ENCODE measurements around the gene LIMS3.
"Not testable (repeated sequence)": the region's sequence is repeated elsewhere in the genome, so short reads cannot be mapped to it uniquely, and the experiment has no call there.

The LIMS3 gene

DNA sequence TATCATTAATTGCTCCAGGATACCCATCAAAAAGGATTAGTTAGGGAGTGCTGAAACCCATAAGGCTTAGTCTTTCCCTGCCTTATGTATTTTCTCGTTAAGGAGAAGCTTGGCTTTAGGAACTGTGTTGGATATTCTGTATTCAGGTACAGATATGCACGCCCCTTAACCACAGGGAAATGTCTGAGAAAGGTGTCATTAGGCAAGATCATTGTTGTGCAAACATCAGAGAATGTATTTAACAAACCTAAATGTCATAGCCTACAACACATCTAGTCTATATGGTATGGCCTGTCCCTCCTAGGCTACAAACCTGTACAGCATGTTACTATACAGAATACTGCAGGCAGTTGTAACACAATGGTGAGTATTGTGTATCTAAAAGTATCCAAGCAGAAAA is 10.1 kb downstream of the LIMS3 start:
- not testable (repeated sequence) for H3K27me3 Mint-ChIP-seq; H3K4me1 Mint-ChIP-seq (ENCODE audit: low read depth in 2 of 2); H3K27ac Mint-ChIP-seq; DNase-seq; ATAC-seq (replicated peaks); H3K4me3 Mint-ChIP-seq; H3K9me3 Mint-ChIP-seq; H3K36me3 Mint-ChIP-seq (ENCODE audit: insufficient read depth)

DNA sequence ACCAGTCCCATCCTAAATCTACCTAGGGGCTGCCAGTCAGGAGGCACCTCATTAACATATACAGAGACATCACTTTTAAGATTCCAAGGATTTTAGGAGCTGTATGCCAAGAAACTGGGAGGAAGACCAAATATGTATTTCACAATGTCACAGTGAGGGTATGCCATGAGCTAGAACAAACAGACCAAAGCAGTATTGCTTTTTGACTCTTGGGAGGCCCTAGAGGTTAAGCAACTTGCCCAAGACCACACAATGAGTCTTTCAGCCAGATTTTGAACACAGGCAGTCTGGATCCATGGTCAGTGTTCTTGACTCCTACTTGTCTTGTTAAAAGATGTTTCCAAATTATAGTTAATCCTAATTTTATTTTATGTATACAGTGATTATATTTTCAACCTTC is 12.3 kb downstream of the LIMS3 start:
- H3K4me3 Mint-ChIP-seq; H3K27ac Mint-ChIP-seq; DNase-seq; H3K36me3 Mint-ChIP-seq (ENCODE audit: insufficient read depth); ATAC-seq (replicated peaks); H3K9me3 Mint-ChIP-seq; H3K4me1 Mint-ChIP-seq (ENCODE audit: low read depth in 2 of 2); H3K27me3 Mint-ChIP-seq: not testable (repeated sequence)

DNA sequence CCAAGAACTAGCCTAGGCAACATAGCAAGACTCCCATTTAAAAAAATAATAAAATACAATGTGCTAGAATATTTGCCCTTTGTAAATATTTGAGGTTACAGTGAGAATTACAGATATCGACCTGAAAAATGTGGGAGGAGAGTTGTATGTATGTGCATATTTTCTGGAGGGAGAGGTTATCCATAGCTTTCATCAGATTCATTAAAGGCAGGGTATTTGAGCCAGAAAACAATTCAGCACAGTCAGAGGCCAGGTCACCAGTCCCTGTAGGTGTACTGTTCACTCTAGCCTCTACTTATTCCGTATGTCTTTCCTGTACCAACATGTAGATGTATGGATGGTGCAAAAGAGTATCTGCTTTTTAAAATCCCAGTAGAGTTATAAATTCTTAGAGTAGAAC is 15.4 kb downstream of the LIMS3 start:
- ATAC-seq (replicated peaks); H3K36me3 Mint-ChIP-seq (ENCODE audit: insufficient read depth); DNase-seq: not testable (repeated sequence)

DNA sequence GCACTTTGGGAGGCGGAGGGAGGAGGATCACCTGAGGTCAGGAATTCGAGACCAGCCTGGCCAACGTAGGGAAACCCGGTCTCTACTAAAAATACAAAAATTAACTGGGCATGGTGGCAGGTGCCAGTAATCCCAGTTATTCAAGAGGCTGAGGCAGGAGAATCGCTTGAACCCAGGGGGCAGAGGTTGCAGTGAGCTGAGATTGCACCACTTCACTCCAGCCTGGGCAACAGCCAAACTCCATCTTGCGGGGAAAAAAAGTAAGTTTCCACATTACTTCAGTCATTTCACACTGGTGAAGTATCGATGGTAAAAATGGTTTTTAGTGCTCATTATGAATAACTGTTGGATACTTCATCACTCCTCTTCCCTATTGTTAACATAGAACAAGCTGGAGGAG is 16.1 kb downstream of the LIMS3 start:
- not testable (repeated sequence) for H3K9me3 Mint-ChIP-seq; H3K4me3 Mint-ChIP-seq; H3K27ac Mint-ChIP-seq; H3K36me3 Mint-ChIP-seq (ENCODE audit: insufficient read depth); DNase-seq; H3K4me1 Mint-ChIP-seq (ENCODE audit: low read depth in 2 of 2); ATAC-seq (replicated peaks); H3K27me3 Mint-ChIP-seq

More for the DNA sequence above, 15.4 kb downstream of the LIMS3 start:
- H3K27me3 Mint-ChIP-seq; H3K4me3 Mint-ChIP-seq; H3K4me1 Mint-ChIP-seq (ENCODE audit: low read depth in 2 of 2); H3K27ac Mint-ChIP-seq; H3K9me3 Mint-ChIP-seq: not testable (repeated sequence)

DNA sequence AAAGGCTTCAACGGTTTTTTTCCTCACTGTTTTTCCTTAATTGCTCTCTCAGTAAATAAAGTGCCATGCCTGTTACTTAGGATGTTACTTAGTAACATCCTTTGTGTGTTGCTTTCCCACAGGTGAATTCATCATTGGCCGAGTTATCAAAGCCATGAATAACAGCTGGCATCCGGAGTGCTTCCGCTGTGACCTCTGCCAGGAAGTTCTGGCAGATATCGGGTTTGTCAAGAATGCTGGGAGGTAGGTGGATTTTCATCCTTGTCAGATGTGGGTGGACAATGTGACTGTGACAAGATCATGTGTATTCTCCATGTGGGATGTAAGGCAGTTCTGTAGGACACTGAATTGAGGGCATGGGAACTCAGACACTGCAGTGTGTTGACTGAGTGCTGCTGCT is 17.3 kb downstream of the LIMS3 start:
- H3K27ac Mint-ChIP-seq; H3K9me3 Mint-ChIP-seq; H3K4me3 Mint-ChIP-seq; H3K27me3 Mint-ChIP-seq; H3K4me1 Mint-ChIP-seq (ENCODE audit: low read depth in 2 of 2); DNase-seq; H3K36me3 Mint-ChIP-seq (ENCODE audit: insufficient read depth); ATAC-seq (replicated peaks): not testable (repeated sequence)

DNA sequence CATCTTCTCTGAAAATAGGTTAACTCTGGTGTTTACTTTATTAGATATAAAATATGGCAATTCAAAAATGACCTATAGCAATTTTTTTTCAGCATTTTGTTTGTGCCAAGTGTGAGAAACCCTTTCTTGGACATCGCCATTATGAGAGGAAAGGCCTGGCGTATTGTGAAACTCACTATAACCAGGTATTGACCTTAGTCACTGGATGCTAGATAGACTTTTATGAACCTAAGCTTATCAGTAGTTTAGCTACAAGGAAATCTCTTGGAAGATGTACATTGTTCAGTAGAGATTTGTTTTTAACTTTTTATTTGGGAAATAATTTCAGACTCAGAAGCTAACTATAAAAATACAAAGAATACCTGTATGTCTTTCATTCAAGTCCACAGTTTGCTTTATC is 21.7 kb downstream of the LIMS3 start:
- H3K9me3 Mint-ChIP-seq; H3K36me3 Mint-ChIP-seq (ENCODE audit: insufficient read depth); DNase-seq; H3K4me3 Mint-ChIP-seq; H3K27me3 Mint-ChIP-seq; ATAC-seq (replicated peaks); H3K27ac Mint-ChIP-seq; H3K4me1 Mint-ChIP-seq (ENCODE audit: low read depth in 2 of 2): not testable (repeated sequence)

DNA sequence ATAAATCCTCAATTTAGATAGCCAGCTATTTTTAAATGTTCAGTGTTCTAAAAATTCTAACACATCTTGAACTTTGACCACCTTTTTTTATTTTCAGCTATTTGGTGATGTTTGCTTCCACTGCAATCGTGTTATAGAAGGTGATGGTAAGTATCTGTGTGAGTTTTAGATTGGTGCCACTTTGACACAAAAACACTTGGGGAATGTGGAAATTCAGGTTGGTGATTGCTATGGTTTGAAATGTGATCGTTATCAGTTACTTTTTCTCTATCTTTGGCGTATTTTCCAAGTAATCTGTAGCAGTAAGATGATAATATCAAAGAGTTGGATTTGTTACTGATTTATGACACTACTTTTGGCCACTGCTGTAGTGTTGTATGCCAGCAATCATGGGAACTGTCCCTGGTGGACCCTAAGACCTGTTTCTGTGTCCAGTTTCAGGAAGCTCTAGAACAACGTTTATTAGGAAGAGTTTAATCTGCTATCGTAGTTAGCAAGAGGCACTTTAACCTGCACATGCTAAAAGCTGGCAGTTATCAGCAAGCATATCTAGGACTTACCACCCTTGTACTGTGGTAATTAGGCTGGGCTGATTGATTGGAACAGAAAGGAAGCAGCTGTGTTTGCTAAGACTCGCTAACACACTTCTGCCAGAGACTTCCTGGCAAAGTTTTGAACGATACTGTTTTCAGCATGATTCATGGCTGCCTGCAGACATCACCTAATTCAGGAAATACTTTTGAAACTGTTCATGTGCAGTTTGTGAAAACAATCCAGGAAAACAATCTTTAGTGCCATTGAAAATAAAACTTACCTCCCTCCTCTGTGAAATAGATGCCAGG is 23.3 kb downstream of the LIMS3 start:
- not testable (repeated sequence) for H3K4me1 Mint-ChIP-seq (ENCODE audit: low read depth in 2 of 2); H3K9me3 Mint-ChIP-seq; H3K27me3 Mint-ChIP-seq; H3K4me3 Mint-ChIP-seq; H3K27ac Mint-ChIP-seq; DNase-seq; ATAC-seq (replicated peaks); H3K36me3 Mint-ChIP-seq (ENCODE audit: insufficient read depth)

DNA sequence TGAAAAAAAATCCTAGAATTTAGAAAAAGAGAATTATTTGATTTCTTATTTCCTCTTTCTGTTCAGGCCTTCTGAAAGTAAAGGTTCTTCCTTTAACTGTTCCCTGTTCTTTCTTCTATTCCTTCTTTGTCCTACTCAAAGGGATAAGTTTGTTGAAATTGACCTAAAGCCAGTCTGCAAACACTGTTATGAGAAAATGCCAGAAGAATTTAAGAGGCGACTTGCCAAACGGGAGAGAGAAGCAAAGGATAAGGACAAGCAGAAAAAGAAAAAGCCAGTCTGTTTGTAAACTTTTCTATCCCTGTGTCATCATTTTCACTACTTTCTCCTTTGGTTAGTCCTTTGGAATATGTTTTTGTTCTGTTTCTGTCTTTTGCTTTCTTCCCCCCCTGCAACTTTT is 26.0 kb downstream of the LIMS3 start:
- not testable (repeated sequence) for DNase-seq; H3K27me3 Mint-ChIP-seq; H3K4me1 Mint-ChIP-seq (ENCODE audit: low read depth in 2 of 2); H3K36me3 Mint-ChIP-seq (ENCODE audit: insufficient read depth); H3K9me3 Mint-ChIP-seq; H3K27ac Mint-ChIP-seq; H3K4me3 Mint-ChIP-seq; ATAC-seq (replicated peaks)

DNA sequence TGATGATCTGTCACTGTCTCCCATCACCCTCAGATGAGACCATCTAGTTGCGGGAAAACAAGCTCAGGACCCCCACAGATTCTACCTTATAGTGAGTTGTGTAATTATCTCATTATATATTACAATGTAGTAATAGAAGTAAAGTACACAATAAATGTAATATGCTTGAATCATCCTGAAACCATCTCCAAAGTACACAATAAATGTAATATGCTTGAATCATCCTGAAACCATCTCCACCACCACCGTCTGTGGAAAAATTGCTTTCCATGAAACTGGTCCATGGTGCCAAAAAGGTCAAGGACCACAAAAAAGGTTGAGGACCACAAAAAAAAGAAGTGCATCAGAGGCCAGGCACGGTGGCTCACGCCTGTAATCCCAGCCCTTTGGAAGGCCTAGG is 29.3 kb downstream of the LIMS3 start:
- not testable (repeated sequence) for H3K9me3 Mint-ChIP-seq; H3K36me3 Mint-ChIP-seq (ENCODE audit: insufficient read depth); H3K4me1 Mint-ChIP-seq (ENCODE audit: low read depth in 2 of 2); H3K27ac Mint-ChIP-seq; ATAC-seq (replicated peaks); H3K4me3 Mint-ChIP-seq; DNase-seq; H3K27me3 Mint-ChIP-seq

DNA sequence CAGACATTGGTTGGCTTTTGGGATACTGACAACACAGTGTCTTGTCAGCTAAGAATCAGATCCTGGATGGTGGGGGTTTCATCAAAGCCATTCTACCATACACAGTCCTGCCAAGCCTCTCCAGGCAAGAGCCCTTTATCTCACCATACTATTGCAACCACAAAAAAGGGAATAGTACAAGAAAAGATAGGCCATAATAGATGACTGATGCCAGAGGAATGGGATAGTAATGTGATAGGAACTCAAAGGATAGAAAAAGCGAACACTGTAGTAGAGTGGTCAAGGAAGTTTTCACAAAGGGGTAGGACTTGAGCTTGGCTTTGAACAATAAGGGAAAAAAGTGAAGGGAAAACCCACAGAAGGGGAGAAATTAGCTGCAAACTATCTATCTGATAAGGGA is 30.7 kb downstream of the LIMS3 start:
- not testable (repeated sequence) for H3K4me3 Mint-ChIP-seq; H3K9me3 Mint-ChIP-seq; H3K27ac Mint-ChIP-seq; DNase-seq; H3K27me3 Mint-ChIP-seq; H3K4me1 Mint-ChIP-seq (ENCODE audit: low read depth in 2 of 2); ATAC-seq (replicated peaks); H3K36me3 Mint-ChIP-seq (ENCODE audit: insufficient read depth)

DNA sequence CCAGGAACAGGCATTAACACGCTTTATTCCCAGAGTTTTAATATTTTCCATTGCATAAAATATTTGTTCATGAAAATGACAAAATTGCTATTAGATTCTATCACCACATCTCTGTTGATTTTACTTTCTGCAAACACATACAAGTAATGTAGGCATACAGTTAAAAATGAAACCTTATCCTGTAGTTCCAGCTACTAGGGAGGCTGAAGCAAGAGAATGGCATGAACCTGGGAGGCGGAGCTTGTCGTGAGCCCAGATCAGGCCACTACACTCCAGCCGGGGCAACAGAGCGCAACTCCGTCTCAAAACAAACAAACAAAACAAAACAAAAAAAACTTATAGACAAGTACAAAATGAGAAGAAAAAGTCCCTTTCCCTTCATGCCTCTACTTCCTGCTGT is 38.0 kb downstream of the LIMS3 start:
- not testable (repeated sequence) for ATAC-seq (replicated peaks)

DNA sequence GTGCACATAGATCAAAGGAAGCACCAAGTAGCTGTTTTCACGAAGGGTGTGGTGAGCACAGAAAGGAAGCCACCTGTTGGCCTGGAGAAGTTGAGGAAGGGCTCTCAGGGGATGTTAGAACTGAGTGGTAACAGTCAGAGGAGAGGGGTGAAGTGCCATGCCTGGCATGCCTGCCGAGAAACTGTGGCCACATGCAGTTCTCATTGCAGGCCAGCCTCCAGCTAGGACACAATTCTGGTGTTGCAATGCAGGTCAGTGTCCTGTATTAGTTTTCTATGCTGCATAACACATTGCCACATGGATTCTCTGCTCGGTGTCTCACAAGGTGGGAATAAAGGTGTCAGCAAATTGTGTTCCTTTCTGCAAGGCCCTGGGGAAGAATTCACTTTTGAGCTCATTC is 46.9 kb downstream of the LIMS3 start:
- H3K36me3 Mint-ChIP-seq (ENCODE audit: insufficient read depth); H3K4me3 Mint-ChIP-seq; H3K27me3 Mint-ChIP-seq; DNase-seq; H3K9me3 Mint-ChIP-seq; H3K4me1 Mint-ChIP-seq (ENCODE audit: low read depth in 2 of 2); H3K27ac Mint-ChIP-seq; ATAC-seq (replicated peaks): not testable (repeated sequence)

More for the DNA sequence above, 38.0 kb downstream of the LIMS3 start:
- not testable (repeated sequence) for H3K36me3 Mint-ChIP-seq (ENCODE audit: insufficient read depth); H3K9me3 Mint-ChIP-seq; H3K27me3 Mint-ChIP-seq; H3K4me3 Mint-ChIP-seq; H3K27ac Mint-ChIP-seq; H3K4me1 Mint-ChIP-seq (ENCODE audit: low read depth in 2 of 2); DNase-seq

DNA sequence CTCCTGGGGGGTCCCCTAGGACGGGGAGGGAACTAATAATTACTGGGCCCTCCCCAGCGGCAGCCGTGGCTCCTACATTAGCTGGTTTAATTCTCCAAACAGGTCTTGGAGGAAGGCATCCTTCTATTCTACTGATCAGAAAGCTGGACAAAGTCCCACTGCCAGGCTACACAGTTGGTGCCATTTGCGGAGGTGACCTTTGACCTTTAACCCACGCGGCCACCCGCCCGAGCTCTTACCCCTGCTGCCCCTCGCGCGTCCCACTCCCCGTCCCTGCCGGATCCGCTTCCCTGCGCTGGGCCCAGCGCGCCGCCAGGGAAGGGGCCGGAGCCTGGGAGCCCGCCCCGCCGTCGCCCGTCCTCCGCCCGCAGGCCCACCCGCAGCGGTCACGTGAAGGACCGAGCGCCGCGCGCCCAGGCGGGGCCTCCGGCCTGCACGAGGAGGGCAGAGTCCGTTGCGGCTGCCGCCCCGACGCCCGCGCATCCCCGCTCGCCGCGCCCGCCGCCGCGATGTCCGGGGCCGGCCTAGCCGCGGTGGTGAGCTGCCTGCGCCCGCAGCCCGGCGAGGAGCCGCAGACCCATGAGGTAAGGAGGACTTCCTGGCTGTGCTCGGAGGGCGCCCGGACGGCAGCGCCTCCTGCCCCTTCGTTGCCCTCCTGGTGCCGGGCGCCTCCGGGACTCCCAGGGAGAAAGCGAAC is 48.9 kb downstream of the LIMS3 start:
- not testable (repeated sequence) for H3K27me3 Mint-ChIP-seq; H3K4me1 Mint-ChIP-seq (ENCODE audit: low read depth in 2 of 2); H3K9me3 Mint-ChIP-seq; H3K36me3 Mint-ChIP-seq (ENCODE audit: insufficient read depth); H3K4me3 Mint-ChIP-seq; ATAC-seq (replicated peaks); DNase-seq; H3K27ac Mint-ChIP-seq

DNA sequence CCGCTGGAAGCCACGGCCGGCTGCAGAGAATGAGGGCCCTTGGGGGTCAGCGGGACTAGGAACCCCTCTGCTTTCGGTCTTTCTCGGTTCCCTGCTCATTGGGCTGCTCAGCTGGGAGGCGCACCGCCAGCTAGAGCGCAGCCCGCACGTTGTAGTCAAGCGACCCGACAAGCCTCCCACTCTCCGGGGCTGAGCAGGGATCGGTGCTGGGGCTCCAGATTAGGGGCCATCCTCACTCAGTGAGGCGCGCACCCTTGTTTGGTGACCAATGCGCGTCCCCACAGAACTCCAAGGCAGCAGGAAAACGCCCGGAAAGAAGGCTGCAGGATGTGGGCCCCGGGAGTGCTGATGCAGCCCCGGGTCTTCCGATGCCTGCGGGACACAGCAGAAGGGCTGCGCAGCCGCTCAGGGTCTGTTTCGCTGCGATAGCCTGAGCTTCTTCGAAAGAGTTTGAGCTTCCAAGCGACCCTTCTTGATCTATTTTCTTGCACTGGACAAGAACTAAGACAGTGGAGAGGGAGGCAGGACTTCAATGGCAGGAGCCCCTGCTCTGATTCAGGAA is 49.6 kb downstream of the LIMS3 start:
- H3K4me1 Mint-ChIP-seq (ENCODE audit: low read depth in 2 of 2); H3K36me3 Mint-ChIP-seq (ENCODE audit: insufficient read depth); DNase-seq; H3K27me3 Mint-ChIP-seq; ATAC-seq (replicated peaks); H3K4me3 Mint-ChIP-seq; H3K9me3 Mint-ChIP-seq; H3K27ac Mint-ChIP-seq: not testable (repeated sequence)
